HUES6 (cell line): Measurements from ENCODE around the gene SEZ6.

Source experiments
- H3K27ac ChIP-seq: 2 replicates; pipeline ENCODE4 v1.7.0; 2013; ENCODE audit warnings: low read depth, mild to moderate bottlenecking, low read length, inconsistent platforms
- H3K27me3 ChIP-seq: 2 replicates; pipeline ENCODE4 v1.6.1; 2013; ENCODE audit warnings: low read length; ENCODE audit not compliant: control insufficient read depth, insufficient read depth
- H3K36me3 ChIP-seq: 2 replicates; pipeline ENCODE4 v1.6.1; 2013; ENCODE audit warnings: low read length; ENCODE audit not compliant: control insufficient read depth, insufficient read depth
- H3K4me1 ChIP-seq: 2 replicates; pipeline ENCODE4 v1.6.1; 2013; ENCODE audit warnings: low read length; ENCODE audit not compliant: control insufficient read depth, insufficient read depth
- H3K4me3 ChIP-seq: 2 replicates; pipeline ENCODE4 v1.5.1; 2013; ENCODE audit warnings: low read depth, low read length
- H3K9ac ChIP-seq: one replicate; pipeline ENCODE4 v1.6.1; 2013; ENCODE audit warnings: mild to moderate bottlenecking, low read length
- H3K9me3 ChIP-seq: 2 replicates; pipeline ENCODE4 v1.6.1; 2013; ENCODE audit warnings: low read depth, low read length; ENCODE audit not compliant: control insufficient read depth, insufficient read depth

Gene SEZ6

DNA sequence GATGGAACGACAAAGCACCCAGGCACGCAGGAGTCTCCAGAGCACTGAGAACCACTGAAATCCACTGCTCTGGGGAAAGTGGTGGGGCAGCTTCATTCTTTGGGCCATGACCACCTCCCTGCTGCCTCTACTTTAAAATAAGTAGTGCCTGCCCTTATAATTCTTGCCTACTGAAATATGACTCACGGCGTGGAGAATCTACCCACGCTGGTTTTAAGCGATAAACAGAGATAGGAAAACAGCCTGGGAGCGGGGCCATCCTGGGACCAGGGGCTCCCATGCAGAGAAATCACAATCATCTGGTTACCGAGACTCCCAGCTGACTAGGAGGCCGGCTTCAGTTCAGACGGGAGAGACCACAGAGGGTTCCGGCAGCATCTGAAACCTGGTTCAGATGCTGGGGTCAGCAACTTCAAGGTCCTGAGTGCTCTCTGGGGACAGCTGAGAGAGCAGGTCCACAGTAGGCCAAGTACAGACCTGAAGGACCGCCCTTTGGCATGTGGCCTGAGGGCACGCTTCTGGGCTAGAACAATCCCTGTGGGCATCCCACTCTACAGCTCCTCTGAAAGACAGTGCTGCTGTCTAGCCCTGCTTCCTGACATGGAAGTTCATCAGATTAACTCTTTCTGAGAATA lies 94.3 kb downstream of the SEZ6 start:
- Histone ChIP-seq H3K4me3 (no peak overlapping the region), H3K9ac (no peak overlapping the region), H3K4me1 (peaks cover 20% of the 10 kb centered on the region; the same call in 1 of the 2 replicates), H3K27me3 (no peaks in the 10 kb centered on the region), H3K27ac (no peak overlapping the region), H3K9me3 (no peaks in the 10 kb centered on the region), H3K36me3 (peaks cover 96% of the 10 kb centered on the region)

- no peaks in the 10 kb centered on the region for H3K9me3 ChIP-seq
- H3K36me3 ChIP-seq, result peaks cover 92% of the 10 kb centered on the region
- H3K4me3 ChIP-seq, result no peak overlapping the region
- H3K27me3 ChIP-seq, result no peaks in the 10 kb centered on the region
- H3K27ac ChIP-seq, result no peak overlapping the region
- H3K4me1 ChIP-seq, result peaks cover 20% of the 10 kb centered on the region; the same call in 1 of the 2 replicates
- no peak overlapping the region for H3K9ac ChIP-seq
Observed at GRCh38 chr17:28910534-28910933, 95.3 kb downstream of the SEZ6 start.

GRCh38 chr17:28908640-28909167 lies 97.1 kb downstream of the SEZ6 start:
- Histone ChIP-seq H3K4me1 (peaks cover 20% of the 10 kb centered on the region; the same call in 1 of the 2 replicates), H3K9me3 (no peaks in the 10 kb centered on the region), H3K9ac (no peak overlapping the region), H3K36me3 (peaks cover 76% of the 10 kb centered on the region), H3K27me3 (no peaks in the 10 kb centered on the region), H3K4me3 (no peak overlapping the region), H3K27ac (no peak overlapping the region)

- Histone ChIP-seq H3K27me3 (no peaks in the 10 kb centered on the region), H3K9ac (no peak overlapping the region), H3K4me1 (peaks cover 23% of the 10 kb centered on the region), H3K36me3 (peaks cover 68% of the 10 kb centered on the region), H3K27ac (no peak overlapping the region), H3K4me3 (no peak overlapping the region), H3K9me3 (no peaks in the 10 kb centered on the region)
Observed at GRCh38 chr17:28907709-28908475, 97.9 kb downstream of the SEZ6 start.

- no peak overlapping the region for H3K4me3 ChIP-seq
- peaks cover 23% of the 10 kb centered on the region for H3K4me1 ChIP-seq
- H3K36me3 ChIP-seq, result peaks cover 57% of the 10 kb centered on the region
- no peak overlapping the region for H3K9ac ChIP-seq
- no peak overlapping the region for H3K27ac ChIP-seq
- H3K9me3 ChIP-seq, result no peaks in the 10 kb centered on the region
- H3K27me3 ChIP-seq, result no peaks in the 10 kb centered on the region
Observed at GRCh38 chr17:28906706-28907438, 99.0 kb downstream of the SEZ6 start.

DNA sequence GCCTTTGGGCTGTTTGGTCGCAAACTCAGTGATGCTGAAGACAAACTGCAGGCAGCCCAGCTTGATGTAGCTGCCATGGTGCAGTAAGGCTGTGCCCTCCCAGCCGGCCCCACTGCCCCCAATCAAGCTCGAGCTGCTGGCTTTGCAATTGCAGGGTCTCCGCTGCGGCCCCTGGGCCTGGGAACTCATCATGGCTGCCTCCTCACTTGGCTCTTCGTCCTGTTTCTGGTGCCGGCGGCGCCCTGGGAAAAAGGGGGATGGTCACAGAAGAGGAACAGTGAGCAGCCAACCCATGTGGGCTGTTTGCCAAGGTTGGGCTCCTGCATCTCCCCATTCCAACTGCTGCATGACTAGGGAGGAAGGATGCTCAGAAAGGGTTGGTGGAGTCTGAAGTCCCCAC lies 99.6 kb downstream of the SEZ6 start:
- Histone ChIP-seq H3K4me3 (no peak overlapping the region), H3K9ac (no peak overlapping the region), H3K36me3 (peaks cover 51% of the 10 kb centered on the region), H3K27ac (no peak overlapping the region), H3K27me3 (no peaks in the 10 kb centered on the region), H3K4me1 (peaks cover 23% of the 10 kb centered on the region), H3K9me3 (no peaks in the 10 kb centered on the region)
